ENCODE measurements around the gene FBXW9. TPM values are rescaled to one million over a fixed set of nuclear protein-coding genes. Genes with fewer than 3 reads are reported as not detected.
A peak's percentile ranks its signal among the peaks of the same experiment; 100 is the strongest.

The FBXW9 gene
- total RNA-seq, 1 donor from 2014 or later = 8.0 TPM

DNA sequence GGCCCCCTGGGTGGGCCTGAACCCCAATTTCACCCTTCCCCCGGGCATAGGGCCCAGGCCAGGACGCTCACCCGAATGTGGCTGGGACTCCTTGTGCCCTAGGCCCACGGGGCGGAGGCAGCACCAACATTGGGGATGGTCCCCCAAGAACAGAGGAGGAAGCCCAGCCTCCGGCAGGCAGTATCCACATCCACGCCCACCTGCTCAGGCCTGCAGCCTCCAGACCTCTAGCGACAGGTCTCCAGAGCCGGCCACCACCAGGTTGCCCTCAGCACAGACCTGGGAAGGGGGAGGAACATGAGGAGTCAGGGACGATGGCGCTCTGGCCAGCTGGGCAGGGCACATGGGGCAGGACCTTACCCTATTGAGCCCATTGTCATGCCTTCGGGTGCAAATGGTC lies 7.4 kb downstream of the FBXW9 start:
- no peak overlapping the region for H3K4me3 Mint-ChIP-seq (ENCODE audit: unreplicated experiment)

DNA sequence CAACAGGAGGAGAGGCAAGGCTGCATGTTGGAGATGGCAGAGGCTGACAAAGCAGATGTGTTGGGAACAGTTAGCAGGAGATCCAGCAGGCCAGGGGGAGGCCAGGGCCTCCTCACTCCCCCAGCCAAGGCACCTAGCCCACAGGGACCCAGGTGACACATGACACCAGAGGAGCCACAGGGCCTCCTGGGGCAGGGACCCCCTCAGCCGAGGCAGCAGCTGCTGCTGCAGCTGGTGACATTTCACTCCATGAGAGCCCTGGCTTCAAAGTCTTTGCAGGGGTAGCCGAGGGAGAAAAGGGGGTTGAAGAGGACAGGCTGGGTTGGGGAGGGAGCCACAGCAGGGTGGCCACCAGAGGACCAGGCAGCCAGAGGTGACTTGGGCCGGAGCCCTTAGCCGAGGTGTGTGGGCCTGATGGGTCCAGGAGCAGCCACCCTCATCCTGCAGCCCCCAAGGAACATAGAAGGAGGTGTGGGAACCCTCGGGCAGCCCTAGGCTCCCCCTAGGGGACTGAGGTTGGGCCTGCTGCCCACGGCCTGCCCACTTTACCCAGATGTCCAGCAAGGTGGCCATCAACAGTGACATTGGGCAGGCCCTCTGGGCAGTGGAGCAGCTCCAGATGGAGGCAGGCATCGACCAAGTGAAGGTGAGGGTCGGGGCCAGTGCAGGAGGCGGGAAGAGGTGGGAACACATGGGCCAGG lies 8.8 kb downstream of the FBXW9 start, which contains the start of gene GNG14:
Gene GNG14, plus strand, starts transcription at position 503 of the 701 bp plus-strand sequence. Its CDS starts 51 bp downstream, at position 554.
- no peak for TF ChIP-seq CTCF (IDR thresholded peaks at IDR 0.05; ENCODE audit: unreplicated experiment)
- H3K27me3 Mint-ChIP-seq (ENCODE audit: unreplicated experiment) = peaks cover 8% of the 10 kb centered on the region
- H3K4me3 Mint-ChIP-seq (ENCODE audit: unreplicated experiment) = peak within 1 kb of the TSS; percentile 56
- no peaks in the 10 kb centered on the region for H3K9me3 Mint-ChIP-seq (ENCODE audit: unreplicated experiment)
- no peak within 1 kb of the TSS for H3K27ac Mint-ChIP-seq (ENCODE audit: unreplicated experiment)
- no peak for DNase-seq (ENCODE audit: low spot score)
- H3K4me1 Mint-ChIP-seq (ENCODE audit: unreplicated experiment) = no peaks in the 10 kb centered on the region
- H3K36me3 Mint-ChIP-seq (ENCODE audit: low read depth, unreplicated experiment) = peaks cover 6% of the 10 kb centered on the region

More for the DNA sequence above, 7.4 kb downstream of the FBXW9 start:
- no peak for DNase-seq (ENCODE audit: low spot score)
- no peak for TF ChIP-seq CTCF (IDR thresholded peaks at IDR 0.05; ENCODE audit: unreplicated experiment)
- Mint-ChIP-seq H3K27me3 (ENCODE audit: unreplicated experiment) (peaks cover 7% of the 10 kb centered on the region), H3K9me3 (ENCODE audit: unreplicated experiment) (no peaks in the 10 kb centered on the region), H3K36me3 (ENCODE audit: low read depth, unreplicated experiment) (peaks cover 6% of the 10 kb centered on the region), H3K4me1 (ENCODE audit: unreplicated experiment) (no peaks in the 10 kb centered on the region), H3K27ac (ENCODE audit: unreplicated experiment) (no peak overlapping the region)

GRCh38 chr19:12685831-12686230 lies 10.6 kb downstream of the FBXW9 start:
- TF ChIP-seq CTCF (IDR thresholded peaks at IDR 0.05; ENCODE audit: unreplicated experiment) = no peak
- Mint-ChIP-seq H3K4me1 (ENCODE audit: unreplicated experiment) (peaks cover 6% of the 10 kb centered on the region), H3K4me3 (ENCODE audit: unreplicated experiment) (no peak overlapping the region), H3K36me3 (ENCODE audit: low read depth, unreplicated experiment) (peaks cover 12% of the 10 kb centered on the region), H3K27me3 (ENCODE audit: unreplicated experiment) (peaks cover 18% of the 10 kb centered on the region), H3K27ac (ENCODE audit: unreplicated experiment) (no peak overlapping the region), H3K9me3 (ENCODE audit: unreplicated experiment) (no peaks in the 10 kb centered on the region)
- DNase-seq (ENCODE audit: low spot score) = no peak

- Mint-ChIP-seq H3K36me3 (ENCODE audit: low read depth, unreplicated experiment) (peaks cover 20% of the 10 kb centered on the region), H3K27me3 (ENCODE audit: unreplicated experiment) (peaks cover 25% of the 10 kb centered on the region), H3K9me3 (ENCODE audit: unreplicated experiment) (no peaks in the 10 kb centered on the region), H3K4me3 (ENCODE audit: unreplicated experiment) (peak within 1 kb of the TSS; percentile 95), H3K27ac (ENCODE audit: unreplicated experiment) (peak within 1 kb of the TSS; percentile 96), H3K4me1 (ENCODE audit: unreplicated experiment) (peaks cover 6% of the 10 kb centered on the region)
- TF ChIP-seq CTCF (IDR thresholded peaks at IDR 0.05; ENCODE audit: unreplicated experiment) = no peak
- peak; percentile 85 for DNase-seq (ENCODE audit: low spot score)
Observed at GRCh38 chr19:12681074-12681987, 15.1 kb downstream of the FBXW9 start, which contains the start of gene DHPS. DHPS (minus strand) TSS chr19:12681880; CDS start chr19:12681766, 114 bp downstream.

Data from endothelial cell (in vitro differentiated cells).